ENCODE results near the gene COL16A1. TPM values are rescaled to one million over a fixed set of nuclear protein-coding genes. Genes with fewer than 3 reads are reported as not detected.

Gene COL16A1
- polyA plus RNA-seq, 1 of the 3 experiments (the other 2 are of a cell fraction): 10.4 TPM

- no peak overlapping the region for H3K27ac ChIP-seq (ENCODE audit: low read depth in 2 of 2, low read length in 1 of 2)
- H3K4me2 ChIP-seq: no peak overlapping the region
- peaks cover 0 to 3% of the 10 kb centered on the region in 2 experiments for H3K36me3 ChIP-seq (replicated peaks in 1 of 2; ENCODE audit: control insufficient read depth in 1 of 2, insufficient read depth in 2 of 2, low read length in 1 of 2)
- POLR2A ChIA-PET: no interaction called here
- TF ChIP-seq FOXJ3 (CRISPR knock-in tag; IDR thresholded peaks at IDR 0.05) (no peak), TCF12 (IDR thresholded peaks at IDR 0.05) (no peak), POLR2AphosphoS5 (IDR thresholded peaks at IDR 0.05; ENCODE audit: low read depth, low read length) (no peak), GATA2 (CRISPR knock-in tag; IDR thresholded peaks at IDR 0.05) (no peak), JUND (IDR thresholded peaks at IDR 0.05) (no peak), FOSL2 (IDR thresholded peaks at IDR 0.05; ENCODE audit: borderline replicate concordance, low read depth) (no peak), NRF1 (IDR thresholded peaks at IDR 0.05; ENCODE audit: low read depth, low read length) (no peak), TEAD4 (IDR thresholded peaks at IDR 0.05; ENCODE audit: borderline replicate concordance, insufficient read depth) (no peak), FOXM1 (IDR thresholded peaks at IDR 0.05; ENCODE audit: low read depth) (no peak), MEF2A (IDR thresholded peaks at IDR 0.05; ENCODE audit: borderline replicate concordance, low read depth) (no peak), CHD2 (IDR thresholded peaks at IDR 0.05; ENCODE audit: low read length, partially characterized antibody) (no peak), SIN3A (IDR thresholded peaks at IDR 0.05; ENCODE audit: borderline replicate concordance, low read depth, low read length) (no peak)
- TF ChIP-seq, protein P1, sequence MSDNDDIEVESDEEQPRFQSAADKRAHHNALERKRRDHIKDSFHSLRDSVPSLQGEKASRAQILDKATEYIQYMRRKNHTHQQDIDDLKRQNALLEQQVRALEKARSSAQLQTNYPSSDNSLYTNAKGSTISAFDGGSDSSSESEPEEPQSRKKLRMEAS (IDR thresholded peaks at IDR 0.05; ENCODE audit: low read depth): no peak
- TF ChIP-seq, protein P2, sequence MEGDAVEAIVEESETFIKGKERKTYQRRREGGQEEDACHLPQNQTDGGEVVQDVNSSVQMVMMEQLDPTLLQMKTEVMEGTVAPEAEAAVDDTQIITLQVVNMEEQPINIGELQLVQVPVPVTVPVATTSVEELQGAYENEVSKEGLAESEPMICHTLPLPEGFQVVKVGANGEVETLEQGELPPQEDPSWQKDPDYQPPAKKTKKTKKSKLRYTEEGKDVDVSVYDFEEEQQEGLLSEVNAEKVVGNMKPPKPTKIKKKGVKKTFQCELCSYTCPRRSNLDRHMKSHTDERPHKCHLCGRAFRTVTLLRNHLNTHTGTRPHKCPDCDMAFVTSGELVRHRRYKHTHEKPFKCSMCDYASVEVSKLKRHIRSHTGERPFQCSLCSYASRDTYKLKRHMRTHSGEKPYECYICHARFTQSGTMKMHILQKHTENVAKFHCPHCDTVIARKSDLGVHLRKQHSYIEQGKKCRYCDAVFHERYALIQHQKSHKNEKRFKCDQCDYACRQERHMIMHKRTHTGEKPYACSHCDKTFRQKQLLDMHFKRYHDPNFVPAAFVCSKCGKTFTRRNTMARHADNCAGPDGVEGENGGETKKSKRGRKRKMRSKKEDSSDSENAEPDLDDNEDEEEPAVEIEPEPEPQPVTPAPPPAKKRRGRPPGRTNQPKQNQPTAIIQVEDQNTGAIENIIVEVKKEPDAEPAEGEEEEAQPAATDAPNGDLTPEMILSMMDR (IDR thresholded peaks at IDR 0.05): no peak
- no peaks in the 10 kb centered on the region for H3K79me2 ChIP-seq (ENCODE audit: insufficient read depth)
- peaks cover 0 to 10% of the 10 kb centered on the region in 2 experiments; a peak in 2 of 4 replicates for H3K4me1 ChIP-seq (ENCODE audit: control insufficient read depth in 1 of 2, insufficient read depth in 2 of 2, low read depth in 1 of 2, low read length in 1 of 2)
- H3K9ac ChIP-seq: no peak overlapping the region
- no peaks in the 10 kb centered on the region for H3K9me3 ChIP-seq
- H2AFZ ChIP-seq (ENCODE audit: low read depth): no peak overlapping the region
- H3K9me2 ChIP-seq: no peaks in the 10 kb centered on the region
- H3F3A ChIP-seq (replicated peaks; ENCODE audit: insufficient read depth): no peaks in the 10 kb centered on the region
- no peaks in the 10 kb centered on the region for H3K27me3 ChIP-seq (ENCODE audit: insufficient read depth)
- CTCF ChIA-PET: interaction anchor here (1.0 to 1.7 kb wide), 4 partner anchors 9 to 58 kb away, joined by 3 to 5 read pairs (median 3); no protein-coding TSS in a partner anchor
- no peaks in the 10 kb centered on the region for H4K20me1 ChIP-seq (ENCODE audit: insufficient read depth)
- DNase-seq: no peak
- H3K4me3 ChIP-seq (ENCODE audit: low read depth in 2 of 2, low read length in 1 of 2): no peak overlapping the region
- WGBS (ENCODE audit: low lambda C conversion rate): 95% methylated on average over 4 of the region's 12 CpGs
Observed at GRCh38 chr1:31653717-31654473, 49.9 kb downstream of the COL16A1 start.

DNA sequence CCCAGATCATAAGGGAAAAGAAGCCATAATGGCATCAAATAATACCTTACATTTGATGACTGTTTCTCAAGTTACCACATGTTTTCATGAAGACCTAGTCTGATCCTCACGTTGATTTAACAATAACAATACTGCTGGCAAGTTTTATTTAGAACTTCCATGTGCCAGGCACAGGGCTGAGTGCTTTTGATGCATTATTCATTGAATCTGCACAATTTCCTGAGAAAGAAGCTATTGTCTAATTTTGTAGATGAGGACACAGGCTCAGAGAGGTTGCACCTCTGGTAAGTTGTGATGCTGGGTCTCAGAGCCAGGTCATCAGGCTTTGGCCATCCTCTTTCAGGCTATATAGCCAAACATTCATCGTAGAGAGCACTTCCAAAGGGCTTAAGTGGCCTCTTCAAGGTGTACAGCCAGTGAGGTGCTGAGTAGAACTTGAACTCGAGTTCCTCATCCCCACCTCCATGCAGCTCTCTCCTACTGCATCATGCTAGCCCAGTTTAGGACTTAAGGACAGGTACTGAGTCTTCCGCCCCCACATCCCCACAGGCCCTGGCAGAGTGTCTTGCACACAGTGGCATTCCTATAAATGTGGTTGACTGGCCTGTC, 50.8 kb downstream of the COL16A1 start:
- POLR2A ChIA-PET: no interaction called here
- CTCF ChIA-PET: interaction anchor here (1.0 to 1.7 kb wide), 5 partner anchors 10 to 104 kb away, joined by 3 to 5 read pairs (median 3); no protein-coding TSS in a partner anchor
- H3K9me2 ChIP-seq: no peaks in the 10 kb centered on the region
- H3K79me2 ChIP-seq (ENCODE audit: insufficient read depth): no peaks in the 10 kb centered on the region
- no peak overlapping the region for H3K4me2 ChIP-seq
- WGBS (ENCODE audit: low lambda C conversion rate): 63% methylated on average over 4 of the region's 4 CpGs
- H3K9me3 ChIP-seq: no peaks in the 10 kb centered on the region
- no peak overlapping the region for H3K9ac ChIP-seq
- H3K4me3 ChIP-seq (ENCODE audit: low read depth in 2 of 2, low read length in 1 of 2): no peak overlapping the region
- no peaks in the 10 kb centered on the region for H3K36me3 ChIP-seq (replicated peaks in 1 of 2; ENCODE audit: control insufficient read depth in 1 of 2, insufficient read depth in 2 of 2, low read length in 1 of 2)
- no peak overlapping the region for H3K27ac ChIP-seq (ENCODE audit: low read depth in 2 of 2, low read length in 1 of 2)
- peaks cover 0 to 10% of the 10 kb centered on the region in 2 experiments; a peak in 2 of 4 replicates for H3K4me1 ChIP-seq (ENCODE audit: control insufficient read depth in 1 of 2, insufficient read depth in 2 of 2, low read depth in 1 of 2, low read length in 1 of 2)
- no peaks in the 10 kb centered on the region for H3K27me3 ChIP-seq (ENCODE audit: insufficient read depth)
- no peaks in the 10 kb centered on the region for H4K20me1 ChIP-seq (ENCODE audit: insufficient read depth)
- no peak overlapping the region for H2AFZ ChIP-seq (ENCODE audit: low read depth)
- TF ChIP-seq SIN3A (IDR thresholded peaks at IDR 0.05; ENCODE audit: borderline replicate concordance, low read depth, low read length): no peak
- TF ChIP-seq, protein P2 (IDR thresholded peaks at IDR 0.05): no peak
- no peak for TF ChIP-seq CHD2 (IDR thresholded peaks at IDR 0.05; ENCODE audit: low read length, partially characterized antibody)
- no peak for DNase-seq
- no peaks in the 10 kb centered on the region for H3F3A ChIP-seq (replicated peaks; ENCODE audit: insufficient read depth)

Measured in SK-N-SH (cell line).